Astrocyte of the spinal cord (primary cell): ENCODE measurements around the gene TYW1.
A peak's percentile ranks its signal among the peaks of the same experiment; 100 is the strongest.
"Not testable (repeated sequence)": the region's sequence is repeated elsewhere in the genome, so short reads cannot be mapped to it uniquely, and the experiment has no call there.

Experiments used
- DNase-seq: peaks from one replicate; pipeline ENCODE4 v3.0.0; 2011; ENCODE audit warnings: low read depth, low spot score
- H3K4me3 ChIP-seq: 2 replicates; pipeline ENCODE4 v1.5.1; 2011; ENCODE audit warnings: low read depth, mild to moderate bottlenecking, low read length, moderate library complexity
- in situ Hi-C: cut with HindIII; loops from 2 replicates; pipeline ENCODE4 v1.10.0; 2017; ENCODE audit warnings: low sequenced_read_pairs
- TF ChIP-seq, protein P1 (sequence below): IDR thresholded peaks from 2 replicates; pipeline ENCODE4 v1.5.1; 2012; ENCODE audit warnings: low read depth, mild to moderate bottlenecking, low read length, inconsistent platforms

TYW1 gene, protein sequence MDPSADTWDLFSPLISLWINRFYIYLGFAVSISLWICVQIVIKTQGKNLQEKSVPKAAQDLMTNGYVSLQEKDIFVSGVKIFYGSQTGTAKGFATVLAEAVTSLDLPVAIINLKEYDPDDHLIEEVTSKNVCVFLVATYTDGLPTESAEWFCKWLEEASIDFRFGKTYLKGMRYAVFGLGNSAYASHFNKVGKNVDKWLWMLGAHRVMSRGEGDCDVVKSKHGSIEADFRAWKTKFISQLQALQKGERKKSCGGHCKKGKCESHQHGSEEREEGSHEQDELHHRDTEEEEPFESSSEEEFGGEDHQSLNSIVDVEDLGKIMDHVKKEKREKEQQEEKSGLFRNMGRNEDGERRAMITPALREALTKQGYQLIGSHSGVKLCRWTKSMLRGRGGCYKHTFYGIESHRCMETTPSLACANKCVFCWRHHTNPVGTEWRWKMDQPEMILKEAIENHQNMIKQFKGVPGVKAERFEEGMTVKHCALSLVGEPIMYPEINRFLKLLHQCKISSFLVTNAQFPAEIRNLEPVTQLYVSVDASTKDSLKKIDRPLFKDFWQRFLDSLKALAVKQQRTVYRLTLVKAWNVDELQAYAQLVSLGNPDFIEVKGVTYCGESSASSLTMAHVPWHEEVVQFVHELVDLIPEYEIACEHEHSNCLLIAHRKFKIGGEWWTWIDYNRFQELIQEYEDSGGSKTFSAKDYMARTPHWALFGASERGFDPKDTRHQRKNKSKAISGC

DNA sequence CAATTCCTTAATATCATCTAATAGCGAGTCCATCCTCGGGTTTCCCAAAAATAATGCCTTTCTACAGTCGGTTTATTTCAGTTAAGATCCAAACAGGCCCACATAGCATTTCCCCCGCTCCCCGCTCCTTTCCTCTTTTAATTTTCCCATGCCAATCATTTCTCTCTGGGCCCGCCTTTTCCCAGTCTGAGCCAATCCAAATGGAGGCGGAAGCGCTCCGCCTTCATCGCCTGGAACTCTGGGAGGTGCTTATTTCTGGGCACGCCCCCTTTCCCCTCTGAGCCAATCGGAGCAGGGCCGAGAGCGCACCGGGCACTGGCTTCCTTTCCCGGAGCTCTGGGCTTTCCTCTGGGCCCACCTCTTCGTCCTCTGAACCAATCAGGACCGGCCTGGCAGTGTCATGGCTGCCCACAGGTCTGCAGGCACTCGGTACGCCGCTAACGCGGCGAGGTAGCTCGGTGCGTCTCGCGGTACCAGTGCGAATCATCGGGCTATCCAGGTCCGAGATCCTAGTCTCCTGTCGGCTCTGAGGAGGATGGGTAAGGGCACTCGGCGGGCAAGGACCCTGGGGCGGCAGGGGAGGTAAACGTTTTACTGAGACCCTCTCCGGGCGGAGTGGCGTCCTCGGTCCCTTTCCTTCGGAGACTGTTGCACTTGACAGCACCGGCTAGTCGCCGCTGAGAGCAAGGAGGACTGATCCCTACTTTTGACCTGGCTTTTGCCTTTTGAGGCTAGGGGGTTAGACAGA, at the start of gene TYW1:
Gene TYW1 (plus strand): TSS at position 390 of the 748 bp plus-strand sequence. CDS start 146 bp downstream, at position 536.
- DNase-seq = peak; percentile 99
- in situ Hi-C loops = not testable (repeated sequence)
- H3K4me3 ChIP-seq = peak within 1 kb of the TSS; percentile 82

DNA sequence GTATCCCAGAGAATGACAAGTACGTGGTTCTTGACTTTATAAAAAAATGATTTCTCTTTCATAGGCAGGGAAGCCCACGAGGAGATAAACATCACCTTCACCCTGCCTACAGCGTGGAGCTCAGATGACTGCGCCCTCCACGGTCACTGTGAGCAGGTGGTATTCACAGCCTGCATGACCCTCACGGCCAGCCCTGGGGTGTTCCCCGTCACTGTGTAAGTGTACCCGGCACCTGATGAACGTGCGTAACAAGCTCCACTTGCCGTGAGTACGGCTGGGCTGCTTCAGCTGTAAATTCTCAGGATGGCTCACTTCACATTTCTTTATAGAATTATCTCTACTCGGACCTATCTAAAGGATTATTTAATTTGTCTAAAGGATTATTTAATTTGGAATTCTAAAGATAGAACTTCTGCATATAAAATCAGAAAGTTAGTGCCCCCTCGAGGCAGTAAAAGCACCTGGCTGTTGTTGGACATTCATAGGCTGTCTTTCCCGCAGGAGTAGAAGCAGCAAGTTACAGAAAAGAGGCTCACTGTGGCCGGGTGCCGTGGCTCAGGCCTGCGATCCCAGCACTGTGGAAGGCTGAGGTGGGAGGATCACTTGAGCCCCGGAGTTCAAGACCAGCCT, 48.0 kb upstream of the TYW1 start:
- TF ChIP-seq, protein P1, sequence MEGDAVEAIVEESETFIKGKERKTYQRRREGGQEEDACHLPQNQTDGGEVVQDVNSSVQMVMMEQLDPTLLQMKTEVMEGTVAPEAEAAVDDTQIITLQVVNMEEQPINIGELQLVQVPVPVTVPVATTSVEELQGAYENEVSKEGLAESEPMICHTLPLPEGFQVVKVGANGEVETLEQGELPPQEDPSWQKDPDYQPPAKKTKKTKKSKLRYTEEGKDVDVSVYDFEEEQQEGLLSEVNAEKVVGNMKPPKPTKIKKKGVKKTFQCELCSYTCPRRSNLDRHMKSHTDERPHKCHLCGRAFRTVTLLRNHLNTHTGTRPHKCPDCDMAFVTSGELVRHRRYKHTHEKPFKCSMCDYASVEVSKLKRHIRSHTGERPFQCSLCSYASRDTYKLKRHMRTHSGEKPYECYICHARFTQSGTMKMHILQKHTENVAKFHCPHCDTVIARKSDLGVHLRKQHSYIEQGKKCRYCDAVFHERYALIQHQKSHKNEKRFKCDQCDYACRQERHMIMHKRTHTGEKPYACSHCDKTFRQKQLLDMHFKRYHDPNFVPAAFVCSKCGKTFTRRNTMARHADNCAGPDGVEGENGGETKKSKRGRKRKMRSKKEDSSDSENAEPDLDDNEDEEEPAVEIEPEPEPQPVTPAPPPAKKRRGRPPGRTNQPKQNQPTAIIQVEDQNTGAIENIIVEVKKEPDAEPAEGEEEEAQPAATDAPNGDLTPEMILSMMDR = no peak
- DNase-seq = no peak
- in situ Hi-C loops = no loop called here
- H3K4me3 ChIP-seq = no peak overlapping the region

DNA sequence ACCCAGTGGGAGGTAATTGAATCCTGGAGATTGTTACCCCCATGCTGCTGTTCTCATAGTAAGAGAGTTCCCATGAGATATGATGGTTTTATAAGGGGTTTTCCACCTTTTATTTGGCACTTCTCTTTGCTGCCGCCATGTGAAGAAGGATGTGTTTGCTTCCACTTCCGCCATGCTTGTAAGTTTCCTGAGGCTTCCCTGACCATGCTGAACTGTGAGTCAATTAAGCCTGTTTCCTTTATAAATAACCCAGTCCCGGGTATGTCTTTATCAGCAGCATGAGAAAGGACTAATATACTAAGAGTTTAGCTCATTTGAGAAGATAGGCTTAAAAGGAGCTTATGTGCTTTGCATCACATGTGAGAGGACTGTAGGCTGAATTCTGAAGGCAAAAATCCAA, 46.3 kb upstream of the TYW1 start:
- TF ChIP-seq, protein P1 = no peak
- H3K4me3 ChIP-seq = no peak overlapping the region
- DNase-seq = no peak
- in situ Hi-C loops = no loop called here

DNA sequence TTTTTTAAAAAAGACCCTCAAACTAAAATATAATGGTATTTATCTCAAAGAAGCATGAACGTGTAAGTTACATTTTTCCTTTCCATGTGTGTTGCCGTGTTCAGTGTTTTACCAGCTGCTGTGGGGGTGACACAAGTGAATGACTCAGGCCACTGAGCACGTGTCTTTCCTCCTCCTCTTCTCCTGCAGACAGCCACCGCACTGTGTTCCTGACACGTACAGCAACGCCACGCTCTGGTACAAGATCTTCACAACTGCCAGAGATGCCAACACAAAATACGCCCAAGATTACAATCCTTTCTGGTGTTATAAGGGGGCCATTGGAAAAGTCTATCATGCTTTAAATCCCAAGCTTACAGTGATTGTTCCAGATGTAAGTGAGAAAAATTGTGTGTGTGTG, 45.9 kb upstream of the TYW1 start:
- peak; percentile 17 for DNase-seq
- TF ChIP-seq, protein P1 = no peak
- in situ Hi-C loops = no loop called here
- H3K4me3 ChIP-seq = no peak overlapping the region

DNA sequence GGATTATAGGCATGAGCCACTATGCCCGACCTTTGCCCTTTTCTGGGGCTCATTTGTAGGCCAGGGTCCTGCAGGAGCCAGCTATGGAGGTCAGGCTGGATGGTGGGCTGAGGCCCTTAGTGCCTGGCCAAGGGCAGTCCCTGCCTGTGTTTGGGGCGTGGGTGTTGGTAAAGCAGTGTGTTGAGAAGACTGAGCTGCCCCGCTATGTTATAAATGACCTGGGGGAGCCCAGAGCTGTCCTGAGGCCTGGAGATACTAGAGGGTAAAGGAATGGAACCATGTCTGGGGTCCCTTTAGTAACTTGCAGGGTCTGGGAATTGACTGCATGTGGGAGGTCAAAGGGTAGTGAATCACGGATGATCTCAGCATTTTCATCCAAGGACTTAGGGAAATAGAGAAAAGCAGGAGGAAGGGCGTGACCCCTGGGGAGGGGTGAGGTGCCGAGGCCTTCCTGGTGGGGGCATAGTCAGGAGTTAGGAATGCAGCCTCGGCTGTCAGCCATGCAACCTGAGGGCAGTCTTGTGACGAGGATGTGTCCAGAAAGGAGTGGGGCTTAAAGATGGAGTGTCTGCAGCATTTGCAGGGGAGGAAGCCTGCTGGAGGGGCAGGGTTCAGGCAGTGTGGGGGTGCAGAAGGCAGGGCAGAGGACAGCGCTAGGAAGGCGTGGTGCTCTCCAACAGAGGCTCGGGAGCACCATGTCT, 44.1 kb upstream of the TYW1 start:
- H3K4me3 ChIP-seq = no peak overlapping the region
- DNase-seq = peak; percentile 48
- TF ChIP-seq, protein P1 = no peak
- in situ Hi-C loops = no loop called here

DNA sequence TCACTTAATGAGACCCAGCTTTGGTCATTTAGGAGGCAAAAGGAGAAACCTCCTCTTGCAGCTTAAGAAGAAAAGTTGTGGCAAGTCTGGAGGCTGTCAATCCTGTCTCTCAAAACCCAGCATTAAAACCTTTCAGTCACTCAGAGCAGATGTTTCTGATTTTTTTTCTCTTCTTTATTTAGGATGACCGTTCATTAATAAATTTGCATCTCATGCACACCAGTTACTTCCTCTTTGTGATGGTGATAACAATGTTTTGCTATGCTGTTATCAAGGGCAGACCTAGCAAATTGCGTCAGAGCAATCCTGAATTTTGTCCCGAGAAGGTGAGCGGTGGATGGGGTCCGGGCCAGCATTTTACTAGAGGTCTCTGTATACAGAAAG, 43.6 kb upstream of the TYW1 start:
- in situ Hi-C loops = no loop called here
- no peak for DNase-seq
- TF ChIP-seq, protein P1 = no peak
- H3K4me3 ChIP-seq = no peak overlapping the region
